Stimulated activated CD4-positive, alpha-beta T cell treated with anti-CD3 and anti-CD28 coated beads, TNF-alpha, amount 100 ng/mL, for 1 hour (primary cell): ENCODE measurements around the gene CCL22.
"Not testable (repeated sequence)": the region's sequence is repeated elsewhere in the genome, so short reads cannot be mapped to it uniquely, and the experiment has no call there.

Experiments used
- DNase-seq, 3 donors: peaks; one replicate each; pipeline ENCODE4 v3.0.0-alpha.2; 2020; ENCODE audit warnings: low read depth in 3 of 3, low spot score in 1 of 3

CCL22 gene

DNA sequence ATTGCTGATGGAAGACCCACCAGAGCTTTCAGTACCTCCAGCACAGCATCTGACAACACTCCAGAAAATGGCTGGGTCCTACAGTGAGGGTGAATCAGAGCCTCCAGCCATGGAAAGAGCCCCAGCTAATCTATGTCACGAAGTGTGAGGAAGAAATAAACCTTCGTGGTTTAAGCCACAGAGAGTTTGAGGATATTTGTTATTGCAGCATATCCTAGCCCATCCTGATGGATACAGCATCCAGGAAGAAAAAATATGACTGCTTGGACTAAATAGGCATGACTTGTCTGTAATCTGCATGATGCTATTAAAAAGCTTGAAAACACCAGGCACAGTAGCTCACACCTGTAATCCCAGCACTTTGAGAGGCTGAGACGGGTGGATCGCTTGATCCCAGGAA, 32.7 kb downstream of the CCL22 start:
- no peak for DNase-seq

DNA sequence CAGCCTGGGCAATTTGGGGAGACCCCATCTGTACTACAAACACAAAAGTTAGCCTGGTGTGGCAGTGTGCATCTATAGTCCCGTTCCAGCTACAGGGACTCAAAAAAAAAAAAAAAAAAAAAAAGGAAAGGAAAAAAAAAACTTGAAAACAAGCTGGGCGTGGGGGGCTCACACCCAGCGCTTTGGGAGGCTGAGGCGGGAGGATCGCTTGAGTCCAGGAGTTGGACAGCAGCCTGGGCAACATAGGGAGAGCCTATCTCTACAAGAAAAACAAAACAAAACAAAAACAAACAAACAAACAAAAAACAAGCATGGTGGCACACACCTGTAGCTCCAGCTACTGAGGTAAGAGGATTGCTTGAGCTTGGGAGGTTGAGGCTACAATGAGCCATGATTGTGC, 33.1 kb downstream of the CCL22 start:
- no peak for DNase-seq

GRCh38 chr16:57392694-57393093, 34.1 kb downstream of the CCL22 start:
- DNase-seq: no peak

DNA sequence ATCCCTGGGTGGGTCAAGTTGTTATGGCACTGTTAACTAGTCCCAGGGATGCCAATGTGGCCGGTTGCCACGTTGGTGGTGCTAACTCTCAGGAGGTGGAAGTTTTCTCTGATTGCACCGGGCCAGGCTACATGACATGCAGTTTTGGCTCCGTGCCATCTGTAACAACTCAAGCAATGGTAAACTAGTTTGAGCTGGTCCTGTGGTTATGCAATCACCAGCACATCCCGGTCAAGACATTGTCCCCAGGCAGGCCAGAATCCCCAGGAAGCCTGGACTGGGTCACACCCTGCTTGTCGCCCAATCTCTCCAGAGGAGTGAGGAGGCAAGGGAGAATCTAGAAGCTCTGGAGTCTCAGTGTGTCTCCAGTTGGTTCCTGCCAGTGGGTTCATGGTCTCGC, 35.9 kb downstream of the CCL22 start:
- no peak for DNase-seq

GRCh38 chr16:57395026-57395425, 36.4 kb downstream of the CCL22 start:
- no peak for DNase-seq

DNA sequence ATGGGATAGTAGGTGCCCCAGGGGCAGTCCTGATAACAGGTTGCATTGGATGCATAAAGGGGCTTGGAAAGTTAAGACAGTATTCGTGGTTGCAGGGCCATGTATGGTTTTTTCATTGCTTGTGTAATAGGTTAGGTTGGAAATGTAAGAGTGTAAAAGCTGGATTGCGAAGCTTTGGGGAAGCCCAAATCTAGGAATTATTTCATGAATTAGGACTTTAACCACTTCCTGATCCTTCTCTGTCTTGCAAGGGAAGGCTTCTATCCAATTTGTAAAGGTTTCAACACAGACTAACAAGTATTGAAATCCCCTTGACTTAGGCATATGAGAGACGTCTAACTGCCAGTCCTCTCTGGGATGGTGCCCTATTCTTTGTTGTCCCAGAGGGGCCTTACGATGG, 38.2 kb downstream of the CCL22 start:
- no peak for DNase-seq

GRCh38 chr16:57397493-57397892, 38.9 kb downstream of the CCL22 start:
- DNase-seq: not testable (repeated sequence)

- no peak for DNase-seq
Measured at GRCh38 chr16:57401943-57402640, 43.5 kb downstream of the CCL22 start.

GRCh38 chr16:57403965-57404817, 45.6 kb downstream of the CCL22 start, which contains the start of gene CCL17:
TSS of gene CCL17 (plus strand) at chr16:57404767. CDS start at chr16:57413933, 9,166 bp downstream.
- no peak for DNase-seq

DNA sequence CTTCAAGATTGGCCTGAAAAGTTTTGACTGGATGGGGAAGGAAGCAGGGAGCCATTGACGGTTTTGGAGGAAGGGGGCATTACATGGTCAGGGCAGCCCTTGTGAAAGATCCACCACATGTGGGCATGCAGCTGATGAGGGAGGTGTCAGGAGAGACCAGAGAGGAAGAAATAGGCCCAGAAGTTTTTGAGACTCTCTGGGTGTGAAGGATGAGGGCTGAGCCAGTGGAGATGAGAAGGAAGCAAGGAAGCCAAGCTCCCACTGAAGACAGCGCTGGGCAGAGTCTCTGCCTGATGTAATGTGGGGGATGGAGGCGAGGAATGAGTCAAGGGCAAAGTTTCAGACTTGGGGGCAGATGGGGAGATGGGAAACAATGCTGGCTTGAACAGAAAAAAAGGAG, 46.5 kb downstream of the CCL22 start:
- DNase-seq: no peak

- no peak for DNase-seq
Measured at GRCh38 chr16:57406881-57407280, 48.3 kb downstream of the CCL22 start.

- no peak for DNase-seq
Measured at GRCh38 chr16:57407521-57408353, 49.2 kb downstream of the CCL22 start.

DNA sequence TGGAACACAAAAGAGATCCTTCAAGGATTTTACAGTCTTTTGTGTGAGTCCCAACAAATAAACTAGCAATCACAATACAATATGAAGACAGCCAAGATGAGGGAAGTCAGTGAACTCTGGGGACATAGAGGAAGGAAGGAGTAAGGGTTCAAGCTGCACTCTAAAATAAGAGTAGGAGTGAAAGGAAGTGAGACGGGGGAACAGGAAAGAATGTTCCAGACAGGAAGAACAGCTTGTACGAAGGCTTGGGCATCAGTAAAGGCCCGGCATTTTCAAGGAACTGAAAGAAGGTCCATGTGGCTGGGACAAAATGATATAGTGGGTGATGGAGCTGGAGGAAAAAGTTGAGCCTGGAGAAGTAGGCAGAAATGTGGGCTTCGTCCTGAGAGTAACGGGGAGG, 50.5 kb downstream of the CCL22 start:
- DNase-seq: no peak

DNA sequence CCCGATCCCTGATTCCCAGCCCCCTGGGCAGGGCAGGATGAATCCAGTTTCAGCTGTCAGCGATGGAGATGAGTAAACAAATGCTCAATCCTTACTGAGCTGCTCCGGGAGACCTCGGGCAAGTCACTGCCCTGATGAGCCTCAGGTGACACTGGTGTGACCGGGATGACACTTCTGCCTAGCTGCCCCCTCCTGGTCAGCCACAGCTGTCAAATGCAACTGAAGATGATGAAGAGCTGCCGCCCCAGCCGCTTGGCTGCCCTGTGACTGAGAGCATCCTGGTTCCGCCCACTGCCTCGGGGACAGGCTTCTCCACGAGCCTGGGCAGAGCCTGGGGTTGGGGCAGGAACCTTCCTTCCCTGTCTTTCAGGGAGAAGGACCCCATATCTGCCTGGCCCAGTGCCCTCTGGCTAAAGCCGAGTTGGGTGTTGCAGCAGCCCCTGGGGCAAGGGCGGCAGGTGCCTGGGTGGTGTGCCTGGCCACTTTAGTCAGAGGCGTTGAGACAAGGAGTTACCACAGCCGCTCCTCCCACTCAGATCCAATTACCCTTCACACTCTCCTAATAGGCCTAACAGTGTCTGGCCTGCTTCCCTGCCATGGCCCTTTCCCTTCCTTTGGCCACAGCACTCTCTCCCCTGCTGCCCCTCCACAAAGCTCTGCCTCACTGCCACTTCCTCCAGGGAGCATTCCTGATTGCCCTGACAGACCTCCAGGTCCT, 51.4 kb downstream of the CCL22 start:
- no peak for DNase-seq

DNA sequence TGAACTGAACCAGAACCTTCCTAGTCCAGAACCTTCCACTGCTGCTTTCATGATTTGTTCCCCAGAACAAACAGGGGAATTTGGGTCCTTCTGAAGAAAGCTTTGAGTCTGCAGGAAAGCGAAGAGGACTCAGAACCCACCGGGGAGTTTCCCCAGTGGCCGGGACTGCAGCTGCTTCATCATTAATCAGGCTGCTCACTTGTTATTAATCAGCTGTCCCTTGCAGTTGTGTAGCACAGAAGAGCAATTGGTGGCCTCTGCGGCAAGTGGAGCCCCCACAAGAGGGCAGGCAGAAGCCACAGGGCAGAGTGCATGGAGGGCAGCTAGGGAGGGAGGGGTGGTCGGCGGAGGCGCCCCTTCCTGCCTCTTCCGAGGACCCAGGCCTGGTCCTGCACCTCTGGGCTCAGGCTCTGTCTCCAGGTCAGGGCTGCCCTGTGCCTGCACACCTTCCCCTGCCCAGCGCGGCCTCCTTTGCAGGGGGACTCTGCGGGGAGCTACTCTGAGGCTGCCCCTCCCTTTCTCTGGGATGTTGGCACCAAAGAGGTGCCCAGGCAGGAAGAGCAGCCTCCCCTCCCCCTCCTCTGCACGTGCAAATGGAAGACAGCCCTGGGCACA, 52.9 kb downstream of the CCL22 start:
- DNase-seq: no peak

DNA sequence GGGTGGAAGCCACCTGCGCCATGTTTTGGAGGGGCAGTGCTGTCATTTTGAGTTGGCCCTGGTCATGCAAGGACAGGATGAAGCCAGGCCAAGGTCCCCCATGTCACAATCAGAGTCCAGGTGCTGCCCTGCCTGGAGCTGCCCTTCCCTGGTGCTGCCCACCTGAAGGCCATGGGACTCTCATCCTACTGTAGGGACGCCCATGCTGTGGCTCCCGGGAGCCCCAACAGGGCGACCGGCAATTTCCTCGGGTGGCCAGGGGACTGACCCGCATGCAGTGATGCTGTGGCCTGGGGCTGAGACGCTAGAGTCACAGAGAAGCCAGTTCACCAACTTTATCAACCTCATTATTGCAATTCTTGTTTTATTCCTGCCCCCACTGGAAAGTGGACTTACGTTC, 54.0 kb downstream of the CCL22 start:
- DNase-seq: no peak

GRCh38 chr16:57413301-57413730, 54.7 kb downstream of the CCL22 start:
- no peak for DNase-seq

GRCh38 chr16:57413733-57414132, 55.1 kb downstream of the CCL22 start:
- DNase-seq: no peak
